Renal cortical epithelial cell (primary cell): ENCODE results near the gene ALG3. TPM values are rescaled to one million over a fixed set of nuclear protein-coding genes. Genes with fewer than 3 reads are reported as not detected.

Experiments
- DNase-seq: peaks from one replicate; pipeline ENCODE4 v3.0.0-alpha.2; 2011; ENCODE audit warnings: low read depth
- total RNA-seq: library from RNA; depleted of rRNA; stranded (reverse); fragments of >200 nt; gene quantifications from 2 replicates; pipeline ENCODE4 v1.2.3, GENCODE V29; 2014

The ALG3 gene
- total RNA-seq, 1 donor from 2014 or later: 43.2 TPM

GRCh38 chr3:184235381-184236032 is 13.3 kb downstream of the ALG3 start:
- DNase-seq: no peak

GRCh38 chr3:184234671-184235380 is 13.9 kb downstream of the ALG3 start:
- DNase-seq: no peak

- peak; percentile 92 for DNase-seq
Measured at GRCh38 chr3:184234224-184234623, 14.5 kb downstream of the ALG3 start.

- no peak for DNase-seq
Measured at GRCh38 chr3:184233127-184233843, 15.5 kb downstream of the ALG3 start.

GRCh38 chr3:184231671-184232070 is 17.1 kb downstream of the ALG3 start:
- peak; percentile 16 for DNase-seq

GRCh38 chr3:184230603-184231528 is 17.9 kb downstream of the ALG3 start:
- DNase-seq: no peak

- DNase-seq: no peak
Measured at GRCh38 chr3:184230081-184230602, 18.6 kb downstream of the ALG3 start.

- no peak for DNase-seq
Measured at GRCh38 chr3:184229394-184230080, 19.2 kb downstream of the ALG3 start, which contains the start of gene VWA5B2. Gene VWA5B2, plus strand, starts transcription at chr3:184229585. Its CDS starts 944 bp downstream, at chr3:184230529.

- DNase-seq: no peak
Measured at GRCh38 chr3:184228376-184229137, 20.2 kb downstream of the ALG3 start.

GRCh38 chr3:184227481-184227935 is 21.3 kb downstream of the ALG3 start:
- DNase-seq: no peak

GRCh38 chr3:184223946-184224345 is 24.8 kb downstream of the ALG3 start:
- no peak for DNase-seq

- DNase-seq: no peak
Measured at GRCh38 chr3:184222521-184222920, 26.2 kb downstream of the ALG3 start.

- no peak for DNase-seq
Measured at GRCh38 chr3:184218814-184219213, 29.9 kb downstream of the ALG3 start.

GRCh38 chr3:184211718-184212117 is 37.0 kb downstream of the ALG3 start:
- DNase-seq: no peak

- DNase-seq: no peak
Measured at GRCh38 chr3:184211297-184211696, 37.5 kb downstream of the ALG3 start.

- no peak for DNase-seq
Measured at GRCh38 chr3:184209146-184209923, 39.4 kb downstream of the ALG3 start.

- no peak for DNase-seq
Measured at GRCh38 chr3:184203526-184203925, 45.2 kb downstream of the ALG3 start.

- DNase-seq: no peak
Measured at GRCh38 chr3:184200825-184201224, 47.9 kb downstream of the ALG3 start.

- no peak for DNase-seq
Measured at GRCh38 chr3:184198509-184198908, 50.3 kb downstream of the ALG3 start.
